HG02678 (cell line): Measurements from ENCODE around the gene SPATA9.

ENCODE experiments used
- ATAC-seq: cut with Tn5 transposase; IDR thresholded peaks from one replicate; pipeline ENCODE4 v1.9.1; 2021; ENCODE audit warnings: mild to moderate bottlenecking, moderate library complexity; ENCODE audit not compliant: unreplicated experiment

The SPATA9 gene, protein sequence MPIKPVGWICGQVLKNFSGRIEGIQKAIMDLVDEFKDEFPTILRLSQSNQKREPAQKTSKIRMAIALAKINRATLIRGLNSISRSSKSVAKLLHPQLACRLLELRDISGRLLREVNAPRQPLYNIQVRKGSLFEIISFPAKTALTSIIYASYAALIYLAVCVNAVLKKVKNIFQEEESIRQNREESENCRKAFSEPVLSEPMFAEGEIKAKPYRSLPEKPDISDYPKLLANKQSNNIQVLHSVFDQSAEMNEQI

GRCh38 chr5:95682891-95683290, at the start of gene SPATA9:
TSS of gene SPATA9 (minus strand) at chr5:95682991. CDS start at chr5:95682854, 137 bp downstream.
- no peak for ATAC-seq

DNA sequence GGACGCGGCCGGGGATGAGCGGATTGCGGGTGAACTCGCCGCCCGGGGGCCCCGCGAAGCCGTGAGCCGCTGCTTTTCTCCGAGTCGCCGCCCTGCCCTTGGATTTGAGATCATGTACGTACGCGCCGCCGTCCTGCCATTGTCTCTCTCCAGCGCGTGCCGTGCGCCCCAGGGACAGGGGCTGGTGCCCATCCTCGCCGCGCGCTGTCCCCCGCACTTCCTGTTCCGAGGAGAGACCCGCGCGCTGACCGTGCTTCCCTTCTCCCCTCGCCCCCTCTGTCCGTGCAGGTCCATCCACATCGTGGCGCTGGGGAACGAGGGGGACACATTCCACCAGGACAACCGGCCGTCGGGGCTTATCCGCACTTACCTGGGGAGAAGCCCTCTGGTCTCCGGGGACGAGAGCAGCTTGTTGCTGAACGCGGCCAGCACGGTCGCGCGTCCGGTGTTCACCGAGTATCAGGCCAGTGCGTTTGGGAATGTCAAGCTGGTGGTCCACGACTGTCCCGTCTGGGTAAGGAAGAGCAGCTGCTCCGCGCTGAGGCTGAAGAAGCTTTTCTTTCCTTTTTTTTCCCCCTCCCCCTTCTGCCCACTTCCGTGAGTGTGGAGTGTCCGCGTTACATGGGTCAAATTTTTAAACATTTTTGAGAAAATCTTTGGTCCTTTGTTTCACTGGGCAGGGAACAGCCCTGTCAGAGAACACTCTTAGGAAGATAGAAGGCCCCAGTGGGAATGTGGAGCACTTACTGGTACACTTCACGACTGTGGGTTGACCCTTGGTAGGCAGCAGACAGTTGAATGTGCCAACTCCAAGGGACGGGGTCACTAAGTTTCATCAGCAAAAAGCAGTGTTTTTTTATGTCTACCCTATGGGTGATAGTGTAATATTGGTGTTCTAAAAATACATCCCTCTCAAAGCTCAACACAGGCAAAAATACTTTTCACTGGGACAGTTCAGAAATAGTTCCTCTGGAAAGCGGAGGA, 49.1 kb upstream of the SPATA9 start:
- peak; percentile 28 for ATAC-seq

GRCh38 chr5:95730730-95731570, 48.2 kb upstream of the SPATA9 start, which contains the start of gene RHOBTB3:
TSS of gene RHOBTB3 (plus strand) at chr5:95731336. CDS start at chr5:95731683, 347 bp downstream.
- ATAC-seq = peak; percentile 45

GRCh38 chr5:95730011-95730700, 47.4 kb upstream of the SPATA9 start:
- no peak for ATAC-seq

GRCh38 chr5:95729115-95730010, 46.6 kb upstream of the SPATA9 start:
- ATAC-seq = no peak

DNA sequence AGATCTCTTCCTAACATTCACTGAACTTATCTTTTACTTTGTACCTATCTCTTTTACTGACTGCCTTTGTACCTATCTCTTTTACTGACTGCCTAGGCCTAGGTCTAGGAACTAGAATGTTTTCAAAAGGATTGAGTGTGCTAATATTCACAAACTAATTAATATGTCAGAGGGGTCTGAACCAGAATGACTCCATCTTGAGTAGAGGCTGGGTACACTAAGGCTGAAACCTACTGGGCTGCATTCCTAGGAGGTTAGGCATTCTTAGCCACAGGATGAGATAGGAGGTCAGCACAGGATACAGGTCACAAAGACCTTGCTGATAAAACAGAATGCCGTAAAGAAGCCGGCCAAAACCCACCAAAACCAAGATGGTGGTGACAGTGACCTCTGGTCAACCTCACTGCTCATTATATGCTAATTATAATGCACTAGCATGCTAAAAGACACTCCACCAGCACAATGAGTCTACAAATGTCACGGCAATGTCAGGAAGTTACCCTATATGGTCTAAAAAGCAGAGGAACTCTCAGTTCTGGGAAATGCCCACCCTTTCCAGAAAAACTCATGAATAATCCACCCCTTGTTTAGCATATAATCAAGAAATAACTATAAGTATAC, 45.8 kb upstream of the SPATA9 start:
- no peak for ATAC-seq

GRCh38 chr5:95727764-95728191, 45.0 kb upstream of the SPATA9 start:
- peak; percentile 46 for ATAC-seq

DNA sequence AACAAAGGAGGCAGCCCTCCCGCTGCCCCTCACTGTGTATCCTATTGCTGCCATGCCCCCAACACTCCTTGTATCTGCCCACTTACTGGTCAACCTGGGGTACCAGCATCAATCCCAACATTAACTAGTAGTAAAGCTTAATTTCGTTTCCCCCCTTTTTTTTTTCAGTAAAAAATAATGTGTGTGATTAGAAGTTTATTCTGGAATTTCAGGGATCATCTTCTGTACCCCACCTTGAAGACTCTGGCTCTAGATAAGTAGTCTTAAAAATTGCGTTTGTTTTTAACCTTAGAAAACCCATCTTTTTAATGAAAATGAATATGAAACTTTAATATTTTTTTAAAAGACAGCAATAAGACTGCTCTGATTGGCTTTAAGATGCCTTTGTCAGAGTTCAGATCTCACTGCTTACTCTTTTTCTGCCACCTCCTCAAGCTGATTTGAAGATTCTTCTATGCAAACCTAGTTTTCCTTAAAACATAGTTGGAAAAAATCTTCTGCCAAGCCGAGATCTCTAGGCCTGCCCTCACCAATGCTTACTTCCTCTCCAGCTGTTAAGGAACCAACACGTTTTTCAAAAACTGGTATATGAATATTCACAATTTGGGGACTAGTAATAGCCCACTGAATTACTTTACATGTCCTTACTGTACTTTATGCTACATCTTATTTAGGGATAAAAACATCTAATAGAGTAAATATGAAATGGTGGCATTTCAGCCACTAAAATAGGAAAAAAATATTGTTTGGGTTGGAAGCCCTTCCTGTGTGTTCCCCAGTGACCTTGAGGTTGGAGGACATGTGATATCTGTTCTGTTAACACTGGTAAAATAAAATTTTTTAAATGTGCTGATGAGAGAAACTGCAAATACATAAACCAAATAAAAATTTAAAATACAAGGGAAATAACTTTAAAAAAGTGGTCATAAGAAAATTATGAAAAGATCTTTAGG, 44.3 kb upstream of the SPATA9 start:
- no peak for ATAC-seq

DNA sequence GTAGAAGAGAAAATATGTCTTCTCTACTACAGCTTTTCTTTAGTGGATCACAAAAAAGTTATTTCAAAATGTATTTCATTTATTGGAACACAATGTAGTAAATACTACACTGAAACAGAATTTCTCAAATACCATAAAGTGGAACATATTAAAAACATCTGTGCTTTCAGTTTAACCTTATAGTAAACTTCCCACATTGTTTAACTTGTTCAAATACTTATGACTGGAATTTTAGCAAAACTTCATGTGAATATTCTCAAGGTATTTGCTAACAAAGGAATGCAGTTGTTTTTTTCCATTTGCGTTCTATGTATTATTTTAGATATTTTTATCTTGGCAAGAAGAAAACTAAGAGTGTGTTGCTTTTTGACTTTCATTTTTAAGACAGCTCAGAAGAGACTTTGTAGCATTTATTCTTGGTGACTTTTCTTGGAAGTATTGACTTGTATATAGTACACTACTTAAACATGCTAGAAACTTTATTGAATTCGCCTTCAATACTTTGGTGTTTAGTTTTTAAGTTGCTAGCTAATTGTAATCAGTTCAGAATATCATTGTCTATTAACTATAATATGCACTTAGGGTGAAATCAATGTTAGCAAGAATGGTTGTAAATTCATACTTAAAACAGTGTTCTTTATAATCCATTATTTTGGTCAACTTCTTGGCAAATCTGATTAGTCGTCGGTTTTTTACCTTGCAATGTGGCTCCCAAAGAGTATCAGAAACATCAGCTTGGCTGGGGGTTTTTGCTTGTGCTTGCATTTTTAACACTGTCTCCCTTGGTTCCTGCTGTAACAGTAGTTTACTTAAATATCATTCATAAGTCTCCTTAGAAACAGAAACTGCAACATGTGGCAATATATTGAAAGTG, 43.4 kb upstream of the SPATA9 start:
- ATAC-seq = peak; percentile 31

DNA sequence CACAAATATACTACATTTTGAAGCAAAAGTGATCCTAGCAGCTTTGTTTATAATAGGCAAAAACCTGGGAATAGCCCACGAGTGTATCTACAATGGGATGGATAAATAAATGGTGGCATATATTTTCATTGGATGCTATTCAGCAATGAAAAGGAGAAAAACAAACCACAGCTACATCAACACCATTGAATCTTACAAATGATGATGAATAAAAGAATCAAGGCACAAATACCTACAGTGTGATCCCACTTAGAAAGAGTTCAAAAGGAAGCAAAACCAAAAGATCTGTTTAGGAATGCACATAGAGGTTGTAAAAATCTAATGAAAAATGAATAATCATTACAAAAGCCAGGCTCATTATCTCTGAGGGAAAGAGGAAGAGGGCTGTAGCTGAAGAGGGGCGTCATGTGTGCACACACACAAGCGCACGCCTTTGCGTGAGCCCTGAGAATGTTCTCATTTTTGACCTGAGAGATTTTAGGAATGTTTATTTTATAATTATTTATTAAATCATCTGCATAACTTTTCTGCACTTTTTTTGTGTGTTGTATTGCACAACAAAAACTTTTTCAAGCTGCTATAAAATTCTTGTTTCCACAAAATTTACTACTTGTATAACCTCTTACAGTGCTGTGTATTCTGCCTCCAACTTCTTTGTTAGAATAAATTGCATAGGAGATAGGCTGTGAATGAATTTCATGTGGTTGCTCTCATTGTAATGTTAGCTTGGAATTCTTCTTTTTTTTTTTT, 42.5 kb upstream of the SPATA9 start:
- no peak for ATAC-seq

- no peak for ATAC-seq
These were observed 41.0 kb upstream of the SPATA9 start for GRCh38 chr5:95723632-95724369.

DNA sequence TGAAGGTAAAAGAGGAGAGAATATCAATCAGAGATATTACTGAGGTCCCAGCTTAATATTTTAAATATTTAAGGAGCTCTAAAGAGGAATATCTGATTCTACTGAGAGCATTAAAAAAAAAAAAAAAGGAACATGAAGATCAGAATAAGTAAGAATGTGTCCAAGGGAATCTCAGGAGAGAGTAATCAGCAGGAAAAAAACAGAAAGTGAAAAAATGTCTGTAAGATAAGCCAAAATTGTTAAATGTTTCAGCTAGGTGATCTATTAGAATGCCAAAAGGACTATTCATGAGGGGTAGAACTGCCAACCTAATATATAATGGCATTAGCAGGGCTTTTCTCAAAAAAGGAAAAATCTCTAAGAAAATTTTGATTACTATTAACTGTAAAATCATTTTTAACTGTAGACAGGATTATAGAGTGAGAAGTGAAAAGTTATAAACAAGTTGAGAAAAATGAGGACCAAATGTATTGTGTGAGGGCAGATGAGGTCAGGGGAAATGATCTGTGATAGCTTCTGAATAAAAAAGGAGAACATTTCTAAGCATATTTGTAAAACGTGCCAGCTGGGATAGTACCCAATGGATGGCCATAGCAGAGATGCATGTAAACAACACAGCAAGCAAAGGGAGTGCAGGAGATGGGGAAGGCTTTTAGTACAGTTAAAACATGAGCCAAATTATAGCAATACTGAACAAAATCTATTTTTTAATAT, 38.9 kb upstream of the SPATA9 start:
- ATAC-seq = no peak

- ATAC-seq = no peak
These were observed 37.4 kb upstream of the SPATA9 start for GRCh38 chr5:95720094-95720786.

- no peak for ATAC-seq
These were observed 35.9 kb upstream of the SPATA9 start for GRCh38 chr5:95718738-95719137.
